Suppressor macrophage (primary cell): ENCODE measurements around the gene GIGYF1.
A peak's percentile ranks its signal among the peaks of the same experiment; 100 is the strongest.
"Not testable (repeated sequence)": the region's sequence is repeated elsewhere in the genome, so short reads cannot be mapped to it uniquely, and the experiment has no call there.

Source experiments
- DNase-seq, 4 experiments: peaks; one replicate each; pipeline ENCODE4 v3.0.0-alpha.2; 2020 to 2022

GIGYF1 gene

GRCh38 chr7:100706672-100707311 is 12.7 kb upstream of the GIGYF1 start:
- no peak for DNase-seq

GRCh38 chr7:100705753-100706671 is 12.0 kb upstream of the GIGYF1 start, which contains the start of gene POP7:
Gene POP7 (plus strand): TSS chr7:100706121. CDS start chr7:100706831, 710 bp downstream.
- peak; percentile 99 to 100 (median 100) for DNase-seq

GRCh38 chr7:100705320-100705752 is 11.3 kb upstream of the GIGYF1 start:
- DNase-seq: peak; percentile 77 to 90 (median 84)

GRCh38 chr7:100701089-100701488 is 7.0 kb upstream of the GIGYF1 start:
- not testable (repeated sequence) for DNase-seq

GRCh38 chr7:100699018-100699417 is 5.0 kb upstream of the GIGYF1 start:
- DNase-seq: no peak

GRCh38 chr7:100696123-100696521 is 2.1 kb upstream of the GIGYF1 start:
- DNase-seq: no peak

- DNase-seq: peak in 2 of 4 experiments; percentile 28 to 52
Observed at GRCh38 chr7:100693312-100694097, 545 bp downstream of the GIGYF1 start.

GRCh38 chr7:100692578-100692961 is 1.5 kb downstream of the GIGYF1 start:
- no peak for DNase-seq

- DNase-seq: peak; percentile 79 to 90 (median 88)
Observed at GRCh38 chr7:100691676-100692577, 2.1 kb downstream of the GIGYF1 start.

GRCh38 chr7:100689230-100690135 is 4.6 kb downstream of the GIGYF1 start:
- no peak for DNase-seq

- no peak for DNase-seq
Observed at GRCh38 chr7:100688326-100688860, 5.7 kb downstream of the GIGYF1 start.

- peak; percentile 25 to 57 (median 46) for DNase-seq
Observed at GRCh38 chr7:100687751-100688300, 6.2 kb downstream of the GIGYF1 start.

GRCh38 chr7:100687261-100687660 is 6.8 kb downstream of the GIGYF1 start:
- no peak for DNase-seq

GRCh38 chr7:100686822-100687211 is 7.2 kb downstream of the GIGYF1 start:
- DNase-seq: no peak

GRCh38 chr7:100686201-100686821 is 7.7 kb downstream of the GIGYF1 start:
- no peak for DNase-seq

GRCh38 chr7:100685631-100686145 is 8.4 kb downstream of the GIGYF1 start:
- no peak for DNase-seq

GRCh38 chr7:100685049-100685605 is 8.9 kb downstream of the GIGYF1 start:
- DNase-seq: no peak

GRCh38 chr7:100684534-100685042 is 9.5 kb downstream of the GIGYF1 start:
- no peak for DNase-seq
